HG03378 (cell line): ENCODE measurements around the gene CFP.

ENCODE experiments used
- ATAC-seq: cut with Tn5 transposase; IDR thresholded peaks from one replicate; pipeline ENCODE4 v1.9.1; 2021; ENCODE audit warnings: mild to moderate bottlenecking, moderate library complexity; ENCODE audit not compliant: unreplicated experiment

CFP gene

DNA sequence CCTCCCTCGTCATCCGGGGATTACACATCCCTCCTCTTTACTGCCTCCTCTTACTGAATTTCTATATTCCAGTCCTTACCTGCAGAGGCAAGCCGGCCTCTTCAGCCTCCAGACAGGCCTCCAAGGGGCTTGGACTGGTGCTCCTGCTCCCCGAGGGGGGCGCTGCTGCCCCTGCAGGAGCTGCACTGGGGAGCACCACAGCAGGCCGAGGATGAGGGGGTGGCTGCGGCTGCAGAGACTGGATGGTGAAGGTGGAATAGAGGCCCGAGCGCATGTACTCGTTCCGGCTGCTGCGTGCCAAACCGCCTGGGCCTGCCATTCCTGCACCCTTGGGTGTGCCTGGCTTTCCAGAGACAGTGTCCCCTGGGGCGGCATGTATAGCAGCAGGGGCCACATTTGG lies 9.1 kb upstream of the CFP start:
- ATAC-seq = no peak

DNA sequence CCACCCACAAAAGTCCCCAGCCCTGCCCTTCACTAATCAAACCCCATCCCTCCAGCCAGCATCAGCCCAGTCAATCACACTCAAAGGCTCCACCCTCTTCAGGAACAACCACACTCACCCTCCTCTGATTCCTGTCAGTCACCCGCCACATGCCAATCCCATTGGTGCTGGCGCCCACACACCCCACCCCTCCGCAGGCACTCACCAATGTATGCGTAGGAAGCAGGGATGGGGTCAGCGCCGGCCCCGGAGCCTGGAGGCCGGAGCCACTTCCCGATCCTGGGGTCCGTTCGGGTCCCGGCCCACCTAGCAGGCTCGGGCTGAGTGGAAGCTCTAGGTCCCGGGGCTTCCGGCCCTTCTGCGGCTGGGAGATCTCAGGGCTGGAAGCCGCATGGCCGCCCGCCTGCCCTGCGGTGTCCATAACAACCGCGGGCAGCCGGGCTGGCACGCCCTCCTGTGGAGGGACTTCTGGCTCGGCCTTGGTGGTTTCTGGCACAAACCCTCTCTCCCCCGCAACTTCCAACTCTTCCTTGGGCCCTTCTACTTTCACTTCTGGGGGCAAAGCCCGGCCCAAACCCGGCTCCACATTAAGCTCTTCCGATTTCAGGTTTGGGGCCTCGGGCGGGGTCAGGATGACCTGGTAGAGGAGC lies 7.9 kb upstream of the CFP start:
- ATAC-seq = no peak

DNA sequence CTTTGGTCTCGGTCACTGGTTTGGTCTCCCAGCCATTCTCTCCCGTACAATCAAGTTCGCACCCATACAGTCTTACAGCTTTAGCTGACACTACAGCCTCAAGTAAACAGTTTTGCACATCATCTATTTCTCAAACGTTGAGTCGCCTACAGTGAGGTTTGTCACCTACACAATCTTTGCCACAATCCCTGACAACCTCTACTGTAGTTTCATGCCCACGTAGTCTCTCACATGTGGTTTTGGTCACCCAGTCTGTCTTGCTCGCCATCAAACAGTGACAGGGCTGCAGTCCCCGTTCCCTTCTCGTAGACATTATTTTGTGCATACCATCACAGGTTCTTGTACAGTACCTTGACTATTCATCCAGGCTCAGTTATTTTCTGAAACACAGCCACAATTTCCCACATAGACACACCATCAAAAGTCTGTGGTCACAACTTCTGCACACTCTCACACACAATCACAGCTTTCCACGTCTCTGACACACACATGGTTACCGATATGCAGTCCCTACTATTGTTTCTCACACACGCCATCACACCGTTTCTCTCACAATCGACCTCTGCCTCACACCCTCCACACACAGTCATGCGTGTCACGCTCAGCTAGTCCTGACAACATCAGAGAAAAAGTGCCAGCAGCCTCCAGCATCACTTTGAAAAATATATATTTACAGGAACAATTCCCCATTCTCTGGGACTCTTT lies 5.3 kb upstream of the CFP start:
- ATAC-seq = no peak

DNA sequence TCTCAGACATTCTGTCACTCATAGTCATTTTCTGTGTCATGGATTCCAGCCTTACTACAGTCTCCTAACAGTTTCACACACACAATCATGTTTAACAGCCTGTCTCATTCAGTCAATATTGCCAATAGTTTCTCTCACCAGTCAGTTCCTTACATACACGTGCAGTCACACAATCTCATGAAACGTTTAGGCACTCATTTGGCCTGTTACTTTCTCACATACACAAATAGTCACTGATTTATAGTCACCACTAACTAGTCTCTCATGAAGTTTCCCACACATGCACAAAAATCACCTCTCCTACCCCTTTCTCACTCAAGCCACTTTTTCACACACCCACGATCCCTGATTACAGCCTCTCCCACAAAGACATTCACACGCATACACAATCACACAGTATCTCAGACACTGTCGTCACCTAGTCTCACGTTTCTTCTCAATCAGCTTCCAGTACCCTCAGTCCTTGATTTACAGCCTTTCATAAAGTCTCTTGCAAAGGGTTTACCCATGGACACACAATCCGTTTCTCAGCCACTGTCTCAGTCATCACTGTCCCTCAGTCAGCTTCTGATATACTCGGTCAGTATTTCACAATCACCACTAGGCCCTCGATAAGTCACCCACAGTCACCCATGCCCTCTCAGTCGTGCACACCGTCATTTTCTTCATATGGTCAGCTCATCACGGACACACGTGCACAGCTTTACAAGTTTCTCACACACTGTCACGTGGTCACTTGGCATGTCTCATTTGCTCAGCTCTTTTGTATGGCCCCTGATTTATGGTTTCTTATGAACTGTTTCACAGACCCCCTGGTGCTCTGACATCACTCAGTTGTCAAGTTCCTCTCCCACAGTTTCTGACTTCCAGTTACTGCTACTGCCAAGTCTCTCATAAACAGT lies 4.2 kb upstream of the CFP start:
- ATAC-seq = no peak

DNA sequence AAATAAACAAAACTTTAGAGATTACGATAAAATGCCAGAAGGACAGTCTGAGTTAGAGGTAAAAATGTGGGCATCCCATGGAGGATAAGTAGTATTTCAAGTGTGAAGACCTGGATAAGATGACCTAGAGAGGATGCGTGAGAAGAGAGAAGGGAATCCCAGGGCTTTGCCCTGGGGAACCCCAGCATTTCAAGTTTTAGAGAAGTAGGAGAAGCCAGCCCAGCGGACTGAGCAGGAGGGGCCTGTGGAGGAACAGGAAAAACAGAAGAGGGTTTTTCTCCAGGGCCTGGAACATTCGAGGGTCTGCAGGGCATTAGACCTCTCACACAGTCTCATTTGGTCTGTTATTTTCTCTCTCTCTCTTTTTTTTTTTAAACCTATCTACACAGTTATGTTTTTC lies 2.9 kb upstream of the CFP start:
- no peak for ATAC-seq

DNA sequence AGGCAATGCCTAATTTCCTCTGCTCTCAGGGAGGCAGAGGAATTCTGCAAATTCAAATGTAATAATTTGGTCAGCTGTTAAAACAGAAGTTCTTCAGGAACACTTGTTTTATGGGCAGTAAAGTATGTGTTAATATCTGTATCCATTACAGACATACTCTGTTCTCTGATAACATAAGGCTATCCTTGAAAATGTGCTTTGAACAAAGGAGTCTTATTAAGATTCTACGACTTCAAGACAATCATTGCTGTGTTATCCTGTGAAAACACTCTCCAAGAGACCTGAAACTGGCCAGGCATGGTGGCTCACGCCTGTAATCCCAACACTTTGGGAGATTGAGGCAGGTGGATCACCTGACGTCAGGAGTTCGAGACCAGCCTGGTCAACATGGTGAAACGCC lies 1.9 kb upstream of the CFP start:
- no peak for ATAC-seq

DNA sequence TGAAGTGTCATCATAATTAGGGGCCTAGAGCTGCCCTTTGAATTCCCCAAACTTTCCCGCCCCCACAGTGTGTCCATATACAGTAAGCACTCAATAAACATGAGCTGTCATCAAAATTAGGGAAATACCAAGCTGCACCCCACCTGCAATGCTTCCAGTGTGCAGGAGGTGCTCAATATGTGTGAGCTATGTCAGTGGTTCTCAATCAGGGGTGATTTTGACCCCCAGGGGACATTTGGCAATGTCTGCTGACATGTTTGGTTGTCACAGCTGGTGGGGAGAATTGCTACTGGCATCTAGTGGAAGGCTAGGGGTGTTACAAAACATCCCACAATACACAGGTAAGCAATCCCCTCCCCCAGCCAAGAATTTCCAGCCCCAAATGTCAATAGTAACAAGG lies 748 bp downstream of the CFP start:
- ATAC-seq = no peak

DNA sequence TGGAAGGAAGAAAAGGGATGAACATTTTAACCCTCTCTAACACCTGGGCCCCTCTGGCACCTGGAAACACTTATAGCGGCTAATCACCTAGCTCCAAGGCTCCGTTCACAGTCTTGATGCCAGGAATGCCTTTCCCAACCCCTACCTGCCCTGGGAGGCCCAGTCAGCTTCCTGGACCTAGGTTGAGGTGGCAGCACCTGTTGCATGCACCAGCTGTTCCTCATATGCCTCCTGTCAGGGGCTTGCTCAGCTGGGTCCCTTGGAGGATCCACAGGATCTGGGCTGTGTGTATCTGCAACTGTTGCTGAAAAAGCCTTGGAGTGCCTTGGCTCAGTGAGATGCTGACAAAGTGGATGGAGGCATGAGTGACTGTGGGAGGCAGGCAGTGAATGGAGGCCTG lies 4.4 kb downstream of the CFP start:
- no peak for ATAC-seq

DNA sequence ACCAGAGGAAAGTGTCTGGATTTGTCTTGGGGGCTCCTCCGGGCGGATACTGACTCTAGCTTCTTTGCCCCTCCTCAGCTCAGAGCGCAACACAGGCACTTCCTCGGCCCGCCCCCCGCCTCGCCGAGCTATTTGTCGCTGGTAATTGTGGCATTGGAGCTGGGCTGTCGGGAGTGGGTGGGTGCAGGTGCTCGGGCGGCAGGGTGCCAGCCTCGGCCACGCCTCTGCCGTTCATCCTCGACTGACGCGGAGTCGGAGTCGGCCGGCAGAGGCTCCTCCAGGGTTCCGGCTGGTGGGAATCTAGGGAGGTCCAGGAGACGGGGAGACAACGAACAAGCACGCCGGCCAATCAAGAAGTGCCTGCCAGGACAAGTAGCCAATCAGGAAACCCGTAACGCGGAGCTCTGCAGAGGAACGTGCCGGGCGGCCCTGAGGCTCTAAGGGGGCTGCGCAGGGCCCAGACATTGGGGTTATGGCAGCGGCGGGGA lies 6.1 kb downstream of the CFP start:
- ATAC-seq = no peak

DNA sequence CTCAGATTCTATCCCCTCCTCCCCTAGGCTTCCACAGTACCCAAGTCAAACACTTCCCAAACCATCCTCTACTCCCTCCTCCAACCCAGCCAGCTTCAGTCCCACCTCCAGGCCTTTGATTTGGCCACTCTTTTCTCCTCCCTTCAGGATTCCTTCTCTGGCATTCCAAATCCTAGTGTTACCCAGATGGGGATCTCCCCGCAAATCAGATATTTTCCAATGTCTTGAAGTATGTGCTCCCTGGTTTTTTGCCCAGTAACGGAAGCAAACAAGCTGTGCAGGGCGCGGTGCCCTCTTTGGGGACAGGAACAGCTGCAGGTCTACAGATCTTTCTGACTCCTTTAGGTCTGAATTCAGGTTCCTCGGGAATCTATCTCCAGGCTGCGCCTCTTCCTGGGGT lies 7.9 kb downstream of the CFP start:
- no peak for ATAC-seq

DNA sequence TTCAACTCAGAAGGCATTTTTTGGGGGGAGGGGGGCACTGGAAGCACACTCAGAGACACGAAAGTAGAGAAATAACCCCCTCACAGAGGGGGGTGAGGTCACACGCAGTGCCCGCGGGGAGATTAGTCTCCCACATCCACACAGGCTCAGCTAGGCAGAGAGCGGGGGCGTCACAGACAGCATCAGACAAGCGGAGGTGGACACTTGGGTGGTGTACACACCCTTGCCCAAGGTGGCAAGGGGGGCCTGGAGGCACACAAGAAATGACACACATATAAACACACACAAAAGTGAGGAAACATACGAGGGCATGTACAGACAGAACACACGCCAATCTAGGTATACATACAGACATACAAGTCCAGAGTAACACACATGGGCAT lies 9.4 kb downstream of the CFP start:
- no peak for ATAC-seq

DNA sequence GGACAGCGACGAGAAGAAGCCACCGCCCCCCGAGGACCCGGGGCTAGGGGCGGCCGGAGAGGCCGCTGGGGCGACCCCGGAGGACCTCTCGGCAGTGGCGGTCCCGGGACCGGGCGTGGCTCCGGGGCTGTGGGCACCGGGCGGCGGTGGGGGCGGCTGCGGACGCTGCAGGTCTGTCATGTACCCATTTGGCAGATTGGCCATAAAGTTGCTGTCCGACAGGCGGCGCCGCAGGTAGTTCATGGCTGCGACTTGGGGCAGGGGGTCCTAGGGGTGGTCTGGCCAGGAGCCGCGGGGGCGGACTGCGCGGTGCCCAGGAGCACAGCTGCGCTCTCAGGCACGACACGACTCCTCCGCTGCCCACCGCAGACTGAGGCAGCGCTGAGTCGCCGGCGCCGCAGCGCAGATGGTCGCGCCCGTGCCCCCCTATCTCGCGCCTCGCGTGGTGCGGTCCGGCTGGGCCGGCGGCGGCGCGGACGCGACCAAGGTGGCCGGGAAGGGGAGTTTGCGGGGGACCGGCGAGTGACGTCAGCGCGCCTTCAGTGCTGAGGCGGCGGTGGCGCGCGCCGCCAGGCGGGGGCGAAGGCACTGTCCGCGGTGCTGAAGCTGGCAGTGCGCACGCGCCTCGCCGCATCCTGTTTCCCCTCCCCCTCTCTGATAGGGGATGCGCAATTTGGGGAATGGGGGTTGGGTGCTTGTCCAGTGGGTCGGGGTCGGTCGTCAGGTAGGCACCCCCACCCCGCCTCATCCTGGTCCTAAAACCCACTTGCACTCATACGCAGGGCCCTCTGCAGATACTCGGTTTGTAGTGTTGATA lies 10.0 kb downstream of the CFP start, which contains the start of gene SYN1:
Gene SYN1 (minus strand): TSS at position 372 of the 817 bp plus-strand sequence. CDS start 129 bp downstream, at position 243.
- no peak for ATAC-seq

DNA sequence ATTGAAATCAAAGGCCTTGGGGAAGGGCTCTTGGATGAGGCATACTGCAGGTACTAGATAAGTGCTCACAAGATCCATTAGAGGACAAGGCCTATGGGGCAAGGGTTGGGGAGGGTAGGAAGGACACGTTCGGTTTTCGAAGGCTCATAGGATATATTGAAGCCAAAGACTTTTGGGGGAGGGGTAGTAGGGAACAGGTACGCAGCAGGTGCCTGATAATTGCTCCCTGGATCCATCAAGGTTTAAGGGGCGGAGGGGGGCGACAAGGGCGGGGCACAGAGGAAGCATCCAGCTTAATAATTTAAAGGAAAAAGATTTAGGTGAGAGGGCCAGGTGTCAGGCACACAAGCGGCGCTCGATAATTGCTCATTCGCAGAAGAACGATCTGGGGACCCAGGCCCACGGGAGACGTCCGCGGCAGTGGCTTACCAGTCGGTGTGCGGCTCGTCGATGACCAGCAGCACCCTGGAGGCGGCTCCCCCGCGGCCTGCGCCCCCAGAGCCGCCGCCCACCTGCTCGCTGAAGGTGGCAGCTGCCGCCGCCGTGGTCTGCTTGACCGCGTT lies 10.7 kb downstream of the CFP start:
- ATAC-seq = no peak

DNA sequence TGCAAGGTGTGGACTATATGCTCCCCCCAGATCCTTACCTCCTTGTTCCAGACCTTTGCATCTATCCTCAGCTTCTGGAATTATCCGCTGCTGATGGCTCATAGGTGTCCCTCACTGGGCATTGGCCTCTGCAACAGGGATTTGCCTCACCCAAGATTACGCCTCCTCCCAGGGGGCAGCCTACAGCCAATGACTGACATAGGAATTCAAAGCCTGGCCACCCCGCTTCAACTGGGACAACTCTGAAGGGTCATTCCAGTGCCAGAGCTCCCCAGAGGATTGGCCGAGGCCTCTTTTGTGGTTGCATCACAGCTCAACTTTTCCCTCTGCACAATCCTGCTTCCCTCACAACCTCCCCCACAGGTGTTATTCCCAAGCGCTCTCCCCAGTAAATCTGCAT lies 15.1 kb downstream of the CFP start:
- no peak for ATAC-seq

DNA sequence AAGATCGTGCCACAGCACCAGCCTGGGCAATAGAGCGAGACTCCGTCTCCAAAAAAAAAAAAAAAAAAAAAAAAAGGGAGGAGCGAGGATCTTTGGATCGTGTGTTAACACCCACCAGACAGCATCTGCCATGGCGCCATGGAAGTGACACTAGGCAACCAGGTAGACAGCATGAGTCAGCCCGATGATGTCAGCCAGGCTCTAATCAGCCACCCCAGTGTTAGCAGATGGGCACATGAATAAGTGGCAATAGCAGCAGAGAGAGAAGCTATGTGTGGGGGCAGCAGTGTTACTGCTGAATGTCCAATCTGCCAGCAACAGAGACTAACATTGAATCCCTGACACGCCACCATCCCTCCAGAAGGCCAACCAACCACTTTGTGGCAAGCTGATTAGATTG lies 16.6 kb downstream of the CFP start:
- ATAC-seq = no peak

DNA sequence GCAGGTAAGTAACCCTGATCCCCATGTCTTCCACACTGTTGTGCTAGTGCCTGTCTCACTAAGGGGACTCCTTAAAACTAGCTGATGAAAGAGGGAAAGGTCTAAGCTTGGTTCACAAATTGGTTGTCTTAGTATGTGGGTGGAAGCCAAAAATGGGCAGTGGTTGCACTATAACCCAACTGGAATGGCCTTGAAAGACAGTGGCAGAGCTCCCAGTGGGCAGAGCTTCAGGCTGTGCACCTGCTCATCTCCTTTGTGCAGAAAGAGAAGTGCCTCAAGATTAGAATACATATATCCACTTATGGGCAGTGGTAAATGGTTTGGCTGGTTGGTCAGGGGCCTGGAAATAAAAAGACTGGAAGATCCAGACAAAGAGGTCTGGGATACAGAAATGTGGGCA lies 17.3 kb downstream of the CFP start:
- ATAC-seq = no peak

DNA sequence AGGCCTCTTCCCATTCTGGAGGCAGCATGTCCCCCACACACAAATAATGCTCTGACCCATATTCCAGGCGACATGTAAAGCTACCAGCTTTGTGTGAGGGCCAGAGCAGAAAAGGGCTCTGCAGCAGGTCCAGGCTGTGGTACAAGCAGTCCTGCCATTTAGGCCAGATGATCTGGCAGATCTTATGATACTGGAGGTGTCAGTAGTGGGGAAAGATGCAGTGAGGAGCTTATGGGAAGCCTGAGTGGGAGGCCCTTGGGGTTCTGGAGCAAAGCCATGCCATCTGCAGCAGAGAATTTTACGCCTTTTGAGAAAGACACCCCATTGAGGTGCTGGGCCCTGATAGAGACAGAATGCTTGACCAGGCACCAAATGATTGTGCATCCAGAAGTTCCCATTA lies 17.8 kb downstream of the CFP start:
- no peak for ATAC-seq

DNA sequence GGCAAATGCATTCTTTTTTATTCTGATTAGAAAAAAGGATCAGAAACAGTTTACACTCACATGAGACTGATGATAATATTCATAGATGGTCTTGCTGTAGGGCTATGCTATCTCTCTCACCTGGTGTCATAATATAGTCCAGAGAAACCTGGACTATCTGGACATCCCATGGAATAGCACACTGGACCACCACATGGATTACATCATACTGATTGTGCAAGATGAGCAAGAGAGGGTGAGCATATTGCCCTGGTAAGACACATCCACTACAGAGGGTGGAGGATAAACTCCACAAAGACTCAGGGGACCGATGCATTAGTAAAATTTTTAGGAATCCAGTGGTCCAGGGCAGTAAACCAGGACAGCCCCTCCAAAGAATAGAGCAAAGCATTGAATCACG lies 18.2 kb downstream of the CFP start:
- ATAC-seq = no peak

DNA sequence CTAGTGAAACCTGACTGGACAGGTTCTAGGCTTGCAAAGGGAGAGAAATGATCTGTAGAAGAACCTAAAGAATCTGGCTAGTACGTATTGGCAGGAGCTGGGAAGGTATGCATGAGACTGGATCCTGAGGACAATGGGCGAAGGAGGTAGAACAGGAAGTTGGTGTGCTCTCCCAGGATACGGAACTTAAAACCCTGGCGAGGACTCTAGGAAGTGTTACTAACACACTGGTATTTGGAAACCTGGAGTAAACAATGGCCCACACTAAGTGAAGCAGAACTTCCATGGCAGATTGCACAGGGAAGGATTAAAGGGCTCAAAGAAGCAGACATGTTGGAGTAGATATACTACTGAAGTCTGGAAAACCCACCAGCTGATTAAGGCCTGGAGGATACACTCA lies 19.2 kb downstream of the CFP start:
- no peak for ATAC-seq

DNA sequence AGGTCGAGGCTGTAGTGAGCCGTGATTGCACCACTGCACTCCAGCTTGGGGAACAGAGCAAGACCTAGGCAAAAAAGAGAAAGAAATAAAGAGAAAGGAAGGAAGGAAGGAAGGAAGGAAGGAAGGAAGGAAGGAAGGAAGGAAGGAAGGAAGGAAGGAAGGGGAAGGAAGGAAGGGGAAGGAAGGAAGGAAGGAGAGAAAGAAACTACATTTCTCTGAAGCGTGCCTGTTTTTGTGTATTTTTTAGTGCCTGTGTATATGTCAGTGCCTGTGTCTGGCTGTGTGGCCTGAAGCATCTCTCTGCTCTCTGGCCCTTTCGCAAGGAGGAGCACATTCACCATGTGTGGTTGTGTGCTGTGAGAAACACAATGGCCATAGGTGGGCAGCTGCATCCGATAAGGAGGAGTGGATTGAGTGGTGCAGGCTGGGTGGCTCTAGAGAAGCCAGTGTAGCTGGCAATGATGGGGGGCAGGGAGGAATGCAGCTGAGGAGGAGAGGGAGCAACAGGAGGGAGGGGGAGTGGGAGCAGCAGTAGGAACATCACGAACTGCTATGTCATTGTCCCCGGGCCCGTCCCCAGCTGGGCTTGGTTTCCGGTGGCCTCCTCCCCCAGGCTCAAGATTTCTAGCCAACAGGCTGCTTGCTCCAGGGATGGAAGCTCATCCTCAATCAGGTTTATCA lies 21.5 kb downstream of the CFP start:
- ATAC-seq = no peak
